Omental fat pad (tissue), 4 donors: ENCODE measurements around the gene ADAMTSL2. TPM values are rescaled to one million over a fixed set of nuclear protein-coding genes. Genes with fewer than 3 reads are reported as not detected.

Source experiments
- ATAC-seq: fragments of 150-250 bp; one replicate; pipeline ENCODE4 v1.9.1; 2016; ENCODE audit warnings: mild to moderate bottlenecking, moderate library complexity; ENCODE audit not compliant: low FRiP score
- DNase-seq: peaks from one replicate; pipeline ENCODE4 v3.0.0-alpha.2; 2019; ENCODE audit warnings: low spot score
- CTCF ChIP-seq, 3 donors: fragments of 450-650 bp; IDR thresholded peaks; one replicate each; pipeline ENCODE4 v1.5.1; 2016 to 2017; ENCODE audit warnings: antibody characterized with exemption in 3 of 3, mild to moderate bottlenecking in 3 of 3, moderate library complexity in 2 of 3
- total RNA-seq, 4 donors: library from RNA; depleted of rRNA; stranded (reverse); fragments of >200 nt; gene quantifications; one replicate each; pipeline ENCODE4 v1.1.0, GENCODE V29; 2016

Gene ADAMTSL2
- total RNA-seq, 4 donors from 2014 or later: 0.63 to 4.7 (median 1.4) TPM

- no peak for TF ChIP-seq CTCF (IDR thresholded peaks at IDR 0.05)
- DNase-seq (no peak), ATAC-seq (no peak)
Observed at GRCh38 chr9:133584559-133585476, 50.3 kb downstream of the ADAMTSL2 start.

DNA sequence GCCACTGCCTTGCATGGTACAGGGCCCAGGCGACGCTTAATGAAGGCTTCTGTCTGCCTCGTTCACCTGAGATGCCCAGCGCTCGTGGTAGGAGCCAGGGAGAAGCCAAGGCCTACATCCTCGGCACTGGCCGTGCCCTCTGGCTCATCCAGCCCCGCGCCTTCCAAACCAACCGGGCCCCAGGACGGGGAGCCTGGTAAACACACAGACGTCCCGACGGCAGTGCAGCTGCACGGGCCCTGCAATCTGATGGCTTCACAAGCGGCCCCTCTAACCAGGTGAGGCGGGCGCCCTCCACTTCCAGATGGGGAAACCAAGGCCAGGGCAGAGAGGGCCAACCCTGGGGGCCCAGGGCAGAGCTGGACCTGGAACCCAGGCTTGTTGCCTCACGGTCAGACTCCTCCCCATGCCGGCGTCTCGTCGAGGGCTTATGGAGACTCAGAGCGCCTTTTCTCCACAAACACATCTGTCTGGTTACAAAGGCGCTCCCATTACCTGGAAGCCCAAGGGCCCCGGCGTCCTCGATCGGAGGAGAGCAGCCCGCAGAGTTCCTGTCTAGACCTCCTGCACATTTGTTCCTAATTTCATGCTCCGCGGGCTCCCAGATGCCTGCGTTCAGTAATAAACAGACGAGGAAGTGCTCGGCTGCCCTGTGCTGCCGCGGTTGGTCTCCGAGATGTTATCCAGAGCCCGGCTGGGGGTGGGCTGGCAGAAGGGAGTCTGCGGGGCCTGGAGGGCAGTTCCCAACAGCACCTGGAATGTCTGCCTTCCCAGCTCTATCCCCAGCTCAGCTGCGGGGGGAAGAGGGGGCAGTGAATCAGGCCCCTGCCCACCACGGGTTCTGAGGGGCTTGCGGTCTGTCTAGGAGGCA, 51.2 kb downstream of the ADAMTSL2 start:
- ATAC-seq (no peak), DNase-seq (no peak)
- no peak for TF ChIP-seq CTCF (IDR thresholded peaks at IDR 0.05)

DNA sequence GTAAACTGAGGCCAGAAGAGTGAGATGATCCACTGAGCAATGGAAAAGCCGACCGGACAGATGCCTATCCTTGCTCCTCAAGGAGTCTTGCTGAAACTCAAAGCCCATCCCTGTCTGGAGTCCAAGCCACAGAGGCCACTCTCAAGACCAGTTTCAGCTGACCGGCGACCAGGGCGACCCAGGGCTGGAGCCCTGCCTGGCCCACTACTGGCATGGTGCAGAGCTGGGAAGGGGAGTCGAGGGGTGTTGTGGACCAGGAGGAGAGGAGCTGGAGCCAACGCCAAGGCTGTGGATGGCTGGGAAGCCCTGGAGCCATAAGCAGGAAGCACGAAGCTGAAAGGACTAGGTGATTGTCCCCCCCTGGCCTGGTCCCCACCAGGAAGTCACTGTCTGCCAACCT, 52.5 kb downstream of the ADAMTSL2 start:
- no peak for TF ChIP-seq CTCF (IDR thresholded peaks at IDR 0.05)
- ATAC-seq: no peak

DNA sequence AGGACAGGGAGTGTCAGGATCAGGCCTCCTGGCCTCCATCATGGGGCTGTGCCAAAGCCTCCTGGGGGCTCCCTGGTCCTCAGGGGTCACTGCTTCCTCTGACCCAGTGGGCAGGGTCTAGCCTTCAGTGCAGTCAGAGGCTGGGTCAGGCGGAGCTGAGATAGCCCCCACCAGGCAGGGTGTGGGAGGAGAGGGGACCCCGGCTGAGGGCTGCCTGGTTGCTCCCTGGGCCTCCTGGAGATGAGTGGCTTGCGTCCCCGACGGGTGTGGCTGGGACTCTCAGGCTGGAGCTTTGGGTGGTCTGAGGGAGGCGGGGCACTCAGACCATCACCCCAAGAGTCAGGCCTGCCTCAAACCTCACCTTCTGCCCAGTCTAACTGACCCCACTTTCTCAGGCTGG, 53.0 kb downstream of the ADAMTSL2 start:
- TF ChIP-seq CTCF (IDR thresholded peaks at IDR 0.05): no peak
- ATAC-seq (no peak), DNase-seq (no peak)

More for the DNA sequence above, 52.5 kb downstream of the ADAMTSL2 start:
- no peak for DNase-seq

GRCh38 chr9:133589454-133590227, 55.1 kb downstream of the ADAMTSL2 start:
- TF ChIP-seq CTCF (IDR thresholded peaks at IDR 0.05): no peak
- ATAC-seq (no peak), DNase-seq (no peak)

DNA sequence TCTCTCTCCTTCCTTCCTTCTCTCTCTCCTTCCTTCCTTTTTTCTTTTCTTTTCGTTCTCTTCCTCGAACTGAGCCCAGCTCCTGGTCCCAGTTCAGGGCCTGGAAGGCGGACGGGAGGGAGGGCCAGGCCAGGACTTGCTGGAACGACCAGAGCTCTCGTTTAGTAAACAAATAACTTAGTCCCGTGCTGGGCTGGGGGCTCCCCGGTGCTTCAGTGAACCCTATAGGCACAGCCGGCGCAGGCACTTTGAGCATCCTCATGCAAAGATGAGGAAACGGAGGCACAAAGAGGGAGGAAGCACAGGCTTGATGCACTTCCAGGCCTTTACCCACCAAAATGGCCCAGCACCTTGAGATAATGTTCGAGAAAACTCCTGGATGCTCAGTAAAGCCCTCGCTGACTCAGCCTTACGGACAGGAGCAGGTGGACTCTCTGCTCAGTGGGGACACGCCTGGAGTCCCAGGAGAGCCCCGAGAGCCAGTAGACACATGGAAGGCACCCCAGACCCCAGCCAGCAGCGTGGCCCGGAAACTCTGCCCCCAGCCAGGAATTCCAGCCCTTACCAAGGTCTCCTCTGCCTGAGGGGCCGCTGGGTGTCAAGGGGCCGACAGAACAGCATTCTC, 55.8 kb downstream of the ADAMTSL2 start:
- no peak for ATAC-seq
- TF ChIP-seq CTCF (IDR thresholded peaks at IDR 0.05): no peak
- no peak for DNase-seq
